Measurements from ENCODE around the gene FADS3.

The FADS3 gene

GRCh38 chr11:61855939-61856680 lies 35.2 kb downstream of the FADS3 start:
- peak; percentile 46 for DNase-seq (ENCODE audit: low spot score)

- DNase-seq (ENCODE audit: low spot score): no peak
Observed at GRCh38 chr11:61854966-61855714, 36.2 kb downstream of the FADS3 start.

- DNase-seq (ENCODE audit: low spot score): no peak
Observed at GRCh38 chr11:61854206-61854895, 37.0 kb downstream of the FADS3 start.

GRCh38 chr11:61853698-61854169 lies 37.6 kb downstream of the FADS3 start:
- DNase-seq (ENCODE audit: low spot score): no peak

- no peak for DNase-seq (ENCODE audit: low spot score)
Observed at GRCh38 chr11:61851900-61852295, 39.4 kb downstream of the FADS3 start.

- DNase-seq (ENCODE audit: low spot score): peak; percentile 11
Observed at GRCh38 chr11:61851113-61851899, 40.0 kb downstream of the FADS3 start.

GRCh38 chr11:61850687-61851086 lies 40.7 kb downstream of the FADS3 start:
- DNase-seq (ENCODE audit: low spot score): no peak

- no peak for DNase-seq (ENCODE audit: low spot score)
Observed at GRCh38 chr11:61848631-61849030, 42.7 kb downstream of the FADS3 start.

GRCh38 chr11:61847914-61848581 lies 43.3 kb downstream of the FADS3 start:
- no peak for DNase-seq (ENCODE audit: low spot score)

- DNase-seq (ENCODE audit: low spot score): no peak
Observed at GRCh38 chr11:61846362-61847020, 44.9 kb downstream of the FADS3 start.

- DNase-seq (ENCODE audit: low spot score): no peak
Observed at GRCh38 chr11:61844909-61845565, 46.3 kb downstream of the FADS3 start.

- no peak for DNase-seq (ENCODE audit: low spot score)
Observed at GRCh38 chr11:61842528-61842820, 48.9 kb downstream of the FADS3 start.

GRCh38 chr11:61841636-61842527 lies 49.5 kb downstream of the FADS3 start:
- no peak for DNase-seq (ENCODE audit: low spot score)

GRCh38 chr11:61840371-61840770 lies 51.0 kb downstream of the FADS3 start:
- no peak for DNase-seq (ENCODE audit: low spot score)

GRCh38 chr11:61839742-61840141 lies 51.6 kb downstream of the FADS3 start:
- no peak for DNase-seq (ENCODE audit: low spot score)

- no peak for DNase-seq (ENCODE audit: low spot score)
Observed at GRCh38 chr11:61838921-61839320, 52.4 kb downstream of the FADS3 start.

GRCh38 chr11:61838501-61838900 lies 52.8 kb downstream of the FADS3 start:
- no peak for DNase-seq (ENCODE audit: low spot score)

GRCh38 chr11:61837411-61838005 lies 53.8 kb downstream of the FADS3 start:
- DNase-seq (ENCODE audit: low spot score): no peak

- no peak for DNase-seq (ENCODE audit: low spot score)
Observed at GRCh38 chr11:61836193-61836592, 55.2 kb downstream of the FADS3 start.

All from kidney tubule cell (primary cell).